Left renal cortex interstitium (tissue), 4 donors: Measurements from ENCODE around the gene UXT. TPM values are rescaled to one million over a fixed set of nuclear protein-coding genes. Genes with fewer than 3 reads are reported as not detected.
"Not testable (repeated sequence)": the region's sequence is repeated elsewhere in the genome, so short reads cannot be mapped to it uniquely, and the experiment has no call there.

Experiments used
- DNase-seq, 4 donors: peaks; one replicate each; pipeline ENCODE4 v3.0.0-alpha.2; 2013; ENCODE audit warnings: low read depth in 4 of 4, low spot score in 2 of 4, missing footprints in 1 of 4
- polyA plus RNA-seq, 4 donors: library from polyadenylated mRNA; unstranded; fragments of 120-200 nt; gene quantifications; one replicate each; pipeline ENCODE4 v1.2.1, GENCODE V29; 2013; ENCODE audit not compliant: insufficient read length in 4 of 4

Gene UXT
- polyA plus RNA-seq: 100 to 1,000 TPM; 102 to 122 (median 118) TPM

DNA sequence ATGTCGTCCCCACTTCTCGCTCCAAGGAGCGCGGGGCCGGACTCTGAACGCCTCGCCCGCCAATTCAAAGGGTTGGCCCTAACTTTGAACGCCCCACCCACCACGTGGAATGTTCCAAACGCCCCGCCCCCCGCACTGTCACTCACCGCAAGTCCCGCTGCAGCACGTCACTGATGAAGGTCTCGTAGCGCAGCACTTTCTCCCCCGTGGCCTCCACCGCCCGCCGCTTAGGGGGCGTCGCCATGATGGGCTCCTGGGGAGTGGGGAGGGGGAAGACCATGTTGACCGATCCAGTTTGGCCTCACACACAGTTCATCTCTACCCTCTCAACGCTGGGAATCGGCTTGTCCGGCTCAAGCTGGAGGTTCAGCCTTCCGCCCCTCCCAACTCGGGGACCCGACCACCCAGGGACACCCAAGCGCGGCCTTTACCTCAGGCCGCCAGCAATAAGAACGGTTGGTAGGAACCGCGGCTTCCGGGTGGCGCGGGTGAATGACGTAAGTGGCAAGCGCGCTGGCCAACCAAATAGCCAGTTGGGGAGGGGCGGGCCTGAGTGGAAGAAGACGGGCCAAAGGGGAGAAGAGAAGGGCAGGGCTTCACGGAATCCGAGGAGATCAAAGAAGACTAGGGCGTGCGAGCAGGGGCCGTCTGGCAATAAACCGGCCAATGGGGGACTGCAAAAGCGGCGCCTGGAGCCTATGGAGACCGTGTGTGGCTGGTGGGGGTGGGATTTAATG, at the start of gene UXT:
TSS of gene UXT (minus strand) at position 497 of the 737 bp plus-strand sequence. CDS start at position 244, 253 bp downstream.
- peak; percentile 69 to 86 (median 78) for DNase-seq

GRCh38 chrX:47707031-47707780, 48.2 kb upstream of the UXT start:
- DNase-seq: peak in 2 of 4 donors; percentile 0 to 1

DNA sequence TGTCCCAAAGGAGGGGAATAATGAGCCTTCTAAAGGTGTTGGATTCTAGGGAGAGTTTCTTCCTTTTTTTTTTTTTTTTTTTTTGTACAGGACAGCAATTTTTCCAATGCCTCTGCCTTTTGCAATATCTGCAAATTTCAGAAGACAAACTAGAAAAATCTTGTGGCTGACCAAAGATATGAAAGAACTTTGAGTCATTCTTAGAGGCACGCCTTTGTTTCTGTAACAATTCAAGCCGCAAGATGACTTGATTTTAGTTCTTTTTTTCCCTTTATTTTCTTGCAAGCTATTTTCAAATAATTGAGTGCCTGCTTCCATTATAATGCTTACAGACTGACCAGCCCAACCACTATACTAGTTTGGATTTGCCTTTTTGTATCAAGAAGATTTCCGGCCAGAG, 47.6 kb upstream of the UXT start:
- no peak for DNase-seq

- DNase-seq: no peak
Measured at GRCh38 chrX:47704736-47705135, 45.8 kb upstream of the UXT start.

- DNase-seq: no peak
Measured at GRCh38 chrX:47697181-47697580, 38.2 kb upstream of the UXT start.

DNA sequence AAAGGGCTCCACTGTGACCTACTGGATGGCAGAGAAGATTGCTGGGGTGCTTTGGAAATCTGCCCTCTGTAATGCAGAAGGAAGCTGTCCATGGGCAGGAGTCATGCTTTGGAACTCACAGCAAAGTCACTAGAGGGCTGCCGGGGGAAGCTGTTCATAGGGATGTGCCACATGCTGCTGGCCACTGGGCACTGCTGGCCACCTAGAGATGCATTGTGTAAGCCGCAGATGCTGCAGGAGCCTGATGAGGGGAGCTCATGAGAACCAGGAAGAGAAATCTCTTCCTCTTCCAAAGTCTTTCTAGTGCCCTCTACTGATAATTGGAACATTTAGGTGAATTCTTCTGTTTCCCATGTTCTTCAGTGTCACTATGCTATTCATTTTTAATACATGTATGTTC, 31.2 kb upstream of the UXT start:
- DNase-seq: no peak

DNA sequence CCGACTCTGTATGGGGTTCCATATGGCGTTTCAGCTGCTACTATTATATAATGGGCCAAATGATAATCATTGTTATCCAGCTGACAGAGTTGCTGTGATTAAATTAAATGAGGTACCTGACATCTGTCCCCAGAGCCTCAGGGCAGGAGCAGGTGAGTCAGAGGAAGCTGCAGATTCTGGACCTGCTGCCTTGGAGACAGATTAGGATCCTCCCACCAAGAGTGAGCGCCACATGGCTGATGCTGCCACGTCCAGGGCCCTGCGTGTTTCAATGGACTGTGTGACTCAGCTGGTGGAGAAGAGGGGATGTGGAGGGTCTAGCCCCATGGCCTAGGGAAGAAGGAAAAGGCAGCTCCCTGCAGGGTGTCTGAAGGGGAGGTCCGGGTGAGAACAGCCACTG, 28.3 kb upstream of the UXT start:
- DNase-seq: no peak

GRCh38 chrX:47683829-47684205, 24.8 kb upstream of the UXT start:
- DNase-seq: no peak

DNA sequence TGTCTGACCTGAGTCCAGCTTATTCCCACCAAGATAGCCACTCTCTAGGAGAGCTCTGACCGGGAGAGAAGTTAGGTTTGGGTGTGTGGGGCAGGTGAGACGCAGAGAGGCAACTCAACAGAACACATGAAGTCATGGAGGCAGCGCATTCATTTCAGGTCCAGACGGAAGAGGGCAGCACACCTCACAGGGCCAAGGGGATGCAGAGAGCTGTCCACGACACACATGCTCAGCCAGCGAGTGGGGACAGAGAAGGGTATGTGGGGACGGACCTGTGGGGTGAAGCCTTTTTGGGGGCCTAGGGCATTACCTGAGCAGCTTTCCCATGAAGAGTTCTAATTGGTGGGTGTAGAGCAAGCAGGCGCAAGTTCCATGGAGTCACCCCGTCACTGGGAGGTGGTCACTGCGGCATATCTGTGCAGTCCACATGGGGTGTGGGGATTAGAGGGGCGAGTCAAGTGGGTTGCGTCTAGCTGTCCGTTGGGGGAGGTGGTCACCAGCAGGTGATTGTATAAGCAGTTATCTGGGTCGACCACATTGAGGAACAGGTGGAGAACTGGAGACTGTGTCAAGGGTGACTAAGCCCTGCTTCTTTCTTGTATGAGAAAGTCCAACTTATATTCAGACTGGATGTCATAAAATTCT, 24.3 kb upstream of the UXT start:
- DNase-seq: no peak

DNA sequence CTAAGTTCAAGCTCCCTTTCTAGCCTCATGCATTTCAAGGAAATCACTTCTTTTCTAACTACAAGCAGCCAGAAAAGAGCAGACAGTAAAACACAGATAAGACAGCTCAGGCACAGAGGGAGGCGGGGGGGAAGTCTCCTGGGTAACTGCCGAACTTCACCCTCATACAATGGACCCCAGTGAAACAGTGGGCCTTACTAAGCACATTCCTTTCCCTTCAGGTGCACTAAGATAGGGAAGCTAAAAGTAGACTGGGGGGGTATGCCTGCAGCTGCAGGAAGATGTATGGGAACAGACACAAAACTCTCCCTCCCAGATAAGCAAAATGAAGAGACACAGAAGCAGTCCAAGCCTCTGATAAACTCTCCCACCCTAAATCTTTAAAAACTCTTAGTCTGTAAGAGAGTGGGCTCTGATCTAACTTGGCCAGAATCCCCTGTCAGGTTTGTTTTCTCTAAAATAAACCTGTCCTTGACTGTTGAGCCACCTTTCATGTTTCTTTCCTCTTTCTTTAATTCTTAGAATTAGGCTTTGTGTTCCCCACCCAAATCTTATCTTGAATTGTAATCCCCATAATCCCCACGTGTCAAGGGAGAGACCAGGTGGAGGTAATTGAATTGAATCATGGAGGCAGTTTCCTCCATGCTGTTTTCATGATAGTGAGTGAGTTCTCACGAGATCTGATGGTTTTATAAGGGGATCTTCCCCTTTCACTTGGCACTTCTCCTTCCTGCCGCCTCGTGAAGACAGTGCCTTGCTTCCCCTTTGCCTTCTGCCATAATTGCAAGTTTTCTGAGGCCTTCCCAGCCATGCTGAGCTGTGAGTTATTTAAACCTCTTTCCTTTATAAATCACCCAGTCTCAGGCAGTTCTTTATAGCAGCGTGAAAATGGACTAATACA, 17.2 kb upstream of the UXT start:
- not testable (repeated sequence) for DNase-seq

GRCh38 chrX:47674776-47675175, 15.8 kb upstream of the UXT start:
- DNase-seq: no peak

- not testable (repeated sequence) for DNase-seq
Measured at GRCh38 chrX:47665797-47666196, 6.8 kb upstream of the UXT start.

GRCh38 chrX:47664737-47665136, 5.8 kb upstream of the UXT start:
- DNase-seq: no peak

DNA sequence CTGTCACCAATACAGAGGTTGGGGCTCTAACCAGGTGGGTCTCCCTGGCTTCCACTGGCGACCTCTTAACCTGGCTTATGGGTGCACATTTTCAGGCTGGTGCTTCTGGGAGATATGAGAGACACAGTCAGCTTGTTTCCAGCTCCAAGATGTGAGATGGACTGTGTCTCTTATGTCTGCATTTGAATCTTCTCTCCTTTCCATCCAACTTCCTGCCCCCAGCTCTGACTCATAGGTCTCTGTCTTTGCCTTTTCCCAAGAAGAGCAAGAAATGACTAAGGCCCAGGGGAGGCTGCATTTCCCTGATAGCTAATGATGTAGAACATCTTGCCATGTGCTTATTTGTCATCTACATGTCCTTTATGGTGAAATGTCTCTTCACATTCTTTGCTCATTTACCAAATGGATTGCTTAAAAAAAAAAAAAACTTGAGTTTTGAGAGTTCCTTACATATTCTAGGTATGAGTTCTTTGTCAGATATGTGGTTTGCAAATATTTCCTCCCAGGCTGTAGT, 3.2 kb upstream of the UXT start:
- no peak for DNase-seq

DNA sequence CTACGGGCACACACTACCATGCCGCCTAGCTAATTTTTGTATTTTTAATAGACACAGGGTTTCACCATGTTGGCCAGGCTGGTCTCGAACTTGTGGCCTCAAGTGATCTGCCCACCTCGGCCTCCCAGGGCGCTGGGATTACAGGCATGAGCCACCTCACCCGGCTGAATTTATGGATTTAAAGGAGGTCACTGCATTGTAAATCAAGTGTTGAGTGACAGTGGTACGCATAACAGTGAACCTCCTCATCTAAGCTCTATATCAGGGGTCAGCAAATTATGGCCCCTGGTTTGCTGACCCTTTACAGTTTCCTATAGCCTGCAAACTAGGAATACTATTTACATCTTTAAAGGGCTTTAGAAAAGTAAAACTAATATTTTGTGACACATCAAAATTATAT, 2.6 kb upstream of the UXT start:
- no peak for DNase-seq

DNA sequence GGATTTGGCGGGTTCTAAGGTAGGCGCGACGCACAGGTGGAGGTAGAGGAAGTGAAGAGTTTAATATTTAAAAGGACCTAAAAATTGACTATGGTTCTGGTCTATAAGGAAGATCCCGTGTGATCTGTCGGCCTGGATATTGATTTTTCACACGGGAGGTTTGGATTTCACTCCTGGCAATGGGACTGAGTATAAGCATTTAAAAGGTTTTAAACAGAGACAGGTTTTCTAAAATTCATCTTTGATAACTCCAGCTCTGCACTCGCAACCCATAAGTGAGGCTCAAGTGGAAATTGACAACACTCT, 394 bp upstream of the UXT start:
- no peak for DNase-seq

DNA sequence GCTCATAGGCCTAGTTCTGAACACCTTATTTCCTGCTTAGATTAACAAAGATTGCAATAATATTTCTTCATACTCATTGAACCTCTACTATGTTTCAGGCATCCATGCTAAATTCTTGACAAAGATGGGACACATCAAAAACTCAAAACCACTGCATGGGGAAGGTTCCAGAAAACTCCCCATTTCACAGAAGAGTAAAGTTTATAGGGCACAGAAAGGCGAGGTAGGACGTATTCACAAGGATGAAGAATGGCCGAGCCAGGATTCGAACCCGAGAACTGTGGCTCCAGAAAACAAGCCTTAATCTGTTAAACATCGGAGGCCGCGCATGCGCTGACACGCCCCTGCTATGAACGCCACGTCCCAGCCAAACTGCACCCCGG, 688 bp downstream of the UXT start:
- DNase-seq: no peak

GRCh38 chrX:47651043-47651905, 7.7 kb downstream of the UXT start:
- DNase-seq: peak in 1 of 4 donors; percentile 9

- DNase-seq: peak; percentile 74 to 92 (median 84)
Measured at GRCh38 chrX:47650164-47651042, 8.6 kb downstream of the UXT start, which contains the start of gene ELK1. Gene ELK1 (minus strand): TSS chrX:47650563. CDS start chrX:47641441, 9,122 bp downstream.
